HepG2 (cell line): Measurements from ENCODE around the gene DPH3. TPM values are rescaled to one million over a fixed set of nuclear protein-coding genes. Genes with fewer than 3 reads are reported as not detected.

Source experiments
- ARID2 ChIP-seq: sonication (generic); formaldehyde crosslinking; IDR thresholded peaks from 2 replicates; pipeline ENCODE4 v1.8.1; 2022; ENCODE audit warnings: mild to moderate bottlenecking, missing genetic modification reagents, borderline replicate concordance
- BRCA1 ChIP-seq: sonication (generic); formaldehyde crosslinking; IDR thresholded peaks from 2 replicates; pipeline ENCODE4 v1.4.0; 2020; ENCODE audit warnings: missing genetic modification reagents
- ISL2 ChIP-seq: sonication (generic); formaldehyde crosslinking; IDR thresholded peaks from 2 replicates; pipeline ENCODE4 v1.5.0; 2020; ENCODE audit warnings: missing genetic modification reagents
- MAF1 ChIP-seq: sonication (generic); formaldehyde crosslinking; IDR thresholded peaks from 2 replicates; pipeline ENCODE4 v1.5.0; 2020; ENCODE audit warnings: missing genetic modification reagents, borderline replicate concordance
- MIER3 ChIP-seq: IDR thresholded peaks from 2 replicates; pipeline ENCODE4 v1.6.1; 2016; ENCODE audit warnings: missing compliant biosample characterization, borderline replicate concordance
- NR2C2 ChIP-seq: sonication (generic); formaldehyde crosslinking; IDR thresholded peaks from 2 replicates; pipeline ENCODE4 v1.4.0; 2020; ENCODE audit warnings: missing genetic modification reagents, mild to moderate bottlenecking, moderate library complexity, borderline replicate concordance
- PHF8 ChIP-seq: sonication (generic); formaldehyde crosslinking; IDR thresholded peaks from 2 replicates; pipeline ENCODE4 v1.5.0; 2020; ENCODE audit warnings: missing genetic modification reagents
- ZMAT3 ChIP-seq: sonication (generic); formaldehyde crosslinking; conservative IDR thresholded peaks from 2 replicates; pipeline ENCODE4 v1.7.0; 2021; ENCODE audit warnings: missing genetic modification reagents
- ZNF225 ChIP-seq: sonication (generic); formaldehyde crosslinking; IDR thresholded peaks from 2 replicates; pipeline ENCODE4 v1.4.0; 2020; ENCODE audit warnings: mild to moderate bottlenecking, missing genetic modification reagents
- ZNF331 ChIP-seq: sonication (generic); formaldehyde crosslinking; IDR thresholded peaks from 2 replicates; pipeline ENCODE4 v1.4.0; 2020; ENCODE audit warnings: missing genetic modification reagents
- ZNF33B ChIP-seq: sonication (generic); formaldehyde crosslinking; IDR thresholded peaks from 2 replicates; pipeline ENCODE4 v1.5.1; 2020; ENCODE audit warnings: mild to moderate bottlenecking, missing genetic modification reagents
- ZNF432 ChIP-seq: sonication (generic); formaldehyde crosslinking; IDR thresholded peaks from 2 replicates; pipeline ENCODE4 v1.5.0; 2020; ENCODE audit warnings: missing genetic modification reagents, mild to moderate bottlenecking, borderline replicate concordance
- ZNF781 ChIP-seq: sonication (generic); formaldehyde crosslinking; IDR thresholded peaks from 2 replicates; pipeline ENCODE4 v1.5.1; 2020; ENCODE audit warnings: borderline replicate concordance, mild to moderate bottlenecking, missing genetic modification reagents; ENCODE audit errors: not compliant biosample characterization
- ZNF891 ChIP-seq: sonication (generic); formaldehyde crosslinking; IDR thresholded peaks from 2 replicates; pipeline ENCODE4 v1.5.0; 2020; ENCODE audit warnings: mild to moderate bottlenecking, missing genetic modification reagents
- polyA plus RNA-seq, 8 experiments: library from polyadenylated mRNA; depleted of rRNA in 3 of 8; stranded (reverse) in 7 of 8; unstranded in 1 of 8; fragments of >200 nt; fragmentation: Illumina TruSeq in 4 of 8; extraction: Trizol in 4 of 8; gene quantifications; 2 replicates each; pipeline versions ENCODE4 v1.2.1 to v1.2.3, GENCODE V29; 2011 to 2016; ENCODE audit warnings: low read depth in 4 of 8, missing spikeins in 1 of 8, mixed read lengths in 1 of 8; ENCODE audit not compliant: insufficient read depth in 1 of 8
- total RNA-seq, 5 experiments: library from RNA; depleted of rRNA; stranded (reverse); fragments of >200 nt; fragmentation: Illumina TruSeq; extraction: Trizol; gene quantifications; 2 replicates each; pipeline ENCODE4 v1.2.3, GENCODE V29; 2016; ENCODE audit warnings: low read depth in 1 of 5
- TF ChIP-seq, protein P1 (sequence below): sonication (generic); formaldehyde crosslinking; IDR thresholded peaks from 2 replicates; pipeline ENCODE4 v1.4.0; 2020; ENCODE audit warnings: mild to moderate bottlenecking, missing genetic modification reagents
- TF ChIP-seq, protein P2 (sequence below): sonication (generic); formaldehyde crosslinking; IDR thresholded peaks from 2 replicates; pipeline ENCODE4 v1.5.0; 2020; ENCODE audit warnings: mild to moderate bottlenecking, missing genetic modification reagents
- TF ChIP-seq, protein P3 (sequence below): sonication (generic); formaldehyde crosslinking; IDR thresholded peaks from 2 replicates; pipeline ENCODE4 v1.8.0; 2022; ENCODE audit warnings: low read depth, missing genetic modification reagents
- TF ChIP-seq, protein P4 (sequence below): sonication (generic); formaldehyde crosslinking; conservative IDR thresholded peaks from 2 replicates; pipeline ENCODE4 v1.4.0; 2020; ENCODE audit warnings: missing genetic modification reagents
- TF ChIP-seq, protein P5 (sequence below): sonication (generic); formaldehyde crosslinking; IDR thresholded peaks from 2 replicates; pipeline ENCODE4 v1.4.0; 2020; ENCODE audit warnings: low read depth, mild to moderate bottlenecking, missing genetic modification reagents
- TF ChIP-seq, protein P6 (sequence below): IDR thresholded peaks from 2 replicates; pipeline ENCODE4 v1.6.1; 2016; ENCODE audit warnings: control low read depth

The DPH3 gene
- total and polyA plus RNA-seq, 2 of the 13 experiments (the other 11 are each of a cell fraction or from before 2014, with no cell fraction given) = 18.3 to 21.6 TPM

DNA sequence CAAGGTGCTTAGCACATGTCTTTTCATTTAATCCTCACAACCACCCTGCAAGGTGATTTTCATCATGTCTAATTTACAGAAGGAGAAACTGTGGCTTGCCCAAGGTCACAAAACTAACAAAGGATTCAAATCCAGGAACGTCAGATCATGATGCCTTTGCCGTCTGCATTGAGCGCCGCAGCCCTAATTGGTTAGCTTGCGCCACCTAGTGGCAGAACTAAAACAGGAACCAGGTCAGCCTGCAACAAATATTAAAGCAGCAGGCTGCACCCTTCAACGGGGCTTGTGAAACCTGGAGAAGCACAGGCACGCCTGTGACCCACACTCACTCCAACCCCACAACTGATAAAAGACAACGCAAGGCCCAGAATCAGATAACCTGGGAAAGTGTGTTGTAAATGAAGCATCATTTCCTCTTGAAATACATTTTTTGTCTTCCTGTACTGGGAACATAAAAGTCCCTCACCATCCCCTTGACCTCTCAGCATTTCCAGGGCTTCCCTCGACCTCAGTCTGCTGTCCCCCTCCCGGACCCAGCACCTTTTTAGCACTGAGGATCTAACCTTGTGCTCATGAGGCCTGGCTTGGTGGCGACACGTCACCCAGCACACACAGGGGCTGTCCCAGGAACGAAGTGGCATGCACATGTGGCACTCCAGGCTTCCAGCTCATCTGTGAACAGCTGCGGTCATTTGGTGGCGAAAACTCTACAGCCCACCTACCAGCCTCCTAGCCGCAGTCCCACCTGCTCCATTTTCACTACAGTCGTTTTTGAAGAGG is 17.3 kb downstream of the DPH3 start (continued):
- TF ChIP-seq, protein P1, sequence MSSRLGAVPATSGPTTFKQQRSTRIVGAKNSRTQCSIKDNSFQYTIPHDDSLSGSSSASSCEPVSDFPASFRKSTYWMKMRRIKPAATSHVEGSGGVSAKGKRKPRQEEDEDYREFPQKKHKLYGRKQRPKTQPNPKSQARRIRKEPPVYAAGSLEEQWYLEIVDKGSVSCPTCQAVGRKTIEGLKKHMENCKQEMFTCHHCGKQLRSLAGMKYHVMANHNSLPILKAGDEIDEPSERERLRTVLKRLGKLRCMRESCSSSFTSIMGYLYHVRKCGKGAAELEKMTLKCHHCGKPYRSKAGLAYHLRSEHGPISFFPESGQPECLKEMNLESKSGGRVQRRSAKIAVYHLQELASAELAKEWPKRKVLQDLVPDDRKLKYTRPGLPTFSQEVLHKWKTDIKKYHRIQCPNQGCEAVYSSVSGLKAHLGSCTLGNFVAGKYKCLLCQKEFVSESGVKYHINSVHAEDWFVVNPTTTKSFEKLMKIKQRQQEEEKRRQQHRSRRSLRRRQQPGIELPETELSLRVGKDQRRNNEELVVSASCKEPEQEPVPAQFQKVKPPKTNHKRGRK (CRISPR knock-in tag) = no peak
- TF ChIP-seq ZMAT3 (CRISPR knock-in tag) = no peak
- TF ChIP-seq NR2C2 = no peak
- TF ChIP-seq, protein P2, sequence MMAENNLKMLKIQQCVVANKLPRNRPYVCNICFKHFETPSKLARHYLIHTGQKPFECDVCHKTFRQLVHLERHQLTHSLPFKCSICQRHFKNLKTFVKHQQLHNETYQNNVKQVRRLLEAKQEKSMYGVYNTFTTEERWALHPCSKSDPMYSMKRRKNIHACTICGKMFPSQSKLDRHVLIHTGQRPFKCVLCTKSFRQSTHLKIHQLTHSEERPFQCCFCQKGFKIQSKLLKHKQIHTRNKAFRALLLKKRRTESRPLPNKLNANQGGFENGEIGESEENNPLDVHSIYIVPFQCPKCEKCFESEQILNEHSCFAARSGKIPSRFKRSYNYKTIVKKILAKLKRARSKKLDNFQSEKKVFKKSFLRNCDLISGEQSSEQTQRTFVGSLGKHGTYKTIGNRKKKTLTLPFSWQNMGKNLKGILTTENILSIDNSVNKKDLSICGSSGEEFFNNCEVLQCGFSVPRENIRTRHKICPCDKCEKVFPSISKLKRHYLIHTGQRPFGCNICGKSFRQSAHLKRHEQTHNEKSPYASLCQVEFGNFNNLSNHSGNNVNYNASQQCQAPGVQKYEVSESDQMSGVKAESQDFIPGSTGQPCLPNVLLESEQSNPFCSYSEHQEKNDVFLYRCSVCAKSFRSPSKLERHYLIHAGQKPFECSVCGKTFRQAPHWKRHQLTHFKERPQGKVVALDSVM (CRISPR knock-in tag) = peak; percentile 15; the same call in 1 of the 2 replicates
- 0 out of 2 replicates have a peak, but pooled peaks have one; percentile 38 for TF ChIP-seq ISL2
- no peak for TF ChIP-seq ZNF33B (CRISPR knock-in tag)
- TF ChIP-seq, protein P3, sequence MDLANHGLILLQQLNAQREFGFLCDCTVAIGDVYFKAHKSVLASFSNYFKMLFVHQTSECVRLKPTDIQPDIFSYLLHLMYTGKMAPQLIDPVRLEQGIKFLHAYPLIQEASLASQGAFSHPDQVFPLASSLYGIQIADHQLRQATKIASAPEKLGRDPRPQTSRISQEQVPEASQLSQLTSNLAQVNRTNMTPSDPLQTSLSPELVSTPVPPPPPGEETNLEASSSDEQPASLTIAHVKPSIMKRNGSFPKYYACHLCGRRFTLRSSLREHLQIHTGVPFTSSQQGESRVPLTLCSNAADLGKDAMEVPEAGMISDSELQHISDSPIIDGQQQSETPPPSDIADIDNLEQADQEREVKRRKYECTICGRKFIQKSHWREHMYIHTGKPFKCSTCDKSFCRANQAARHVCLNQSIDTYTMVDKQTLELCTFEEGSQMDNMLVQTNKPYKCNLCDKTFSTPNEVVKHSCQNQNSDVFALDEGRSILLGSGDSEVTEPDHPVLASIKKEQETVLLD (CRISPR knock-in tag) = no peak
- TF ChIP-seq, protein P4, sequence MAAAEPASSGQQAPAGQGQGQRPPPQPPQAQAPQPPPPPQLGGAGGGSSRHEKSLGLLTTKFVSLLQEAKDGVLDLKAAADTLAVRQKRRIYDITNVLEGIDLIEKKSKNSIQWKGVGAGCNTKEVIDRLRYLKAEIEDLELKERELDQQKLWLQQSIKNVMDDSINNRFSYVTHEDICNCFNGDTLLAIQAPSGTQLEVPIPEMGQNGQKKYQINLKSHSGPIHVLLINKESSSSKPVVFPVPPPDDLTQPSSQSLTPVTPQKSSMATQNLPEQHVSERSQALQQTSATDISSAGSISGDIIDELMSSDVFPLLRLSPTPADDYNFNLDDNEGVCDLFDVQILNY (CRISPR knock-in tag) = no peak
- peak; percentile 50; the same call in 1 of the 2 replicates for TF ChIP-seq ARID2 (CRISPR knock-in tag)
- no peak for TF ChIP-seq ZNF225 (CRISPR knock-in tag)
- TF ChIP-seq, protein P5, sequence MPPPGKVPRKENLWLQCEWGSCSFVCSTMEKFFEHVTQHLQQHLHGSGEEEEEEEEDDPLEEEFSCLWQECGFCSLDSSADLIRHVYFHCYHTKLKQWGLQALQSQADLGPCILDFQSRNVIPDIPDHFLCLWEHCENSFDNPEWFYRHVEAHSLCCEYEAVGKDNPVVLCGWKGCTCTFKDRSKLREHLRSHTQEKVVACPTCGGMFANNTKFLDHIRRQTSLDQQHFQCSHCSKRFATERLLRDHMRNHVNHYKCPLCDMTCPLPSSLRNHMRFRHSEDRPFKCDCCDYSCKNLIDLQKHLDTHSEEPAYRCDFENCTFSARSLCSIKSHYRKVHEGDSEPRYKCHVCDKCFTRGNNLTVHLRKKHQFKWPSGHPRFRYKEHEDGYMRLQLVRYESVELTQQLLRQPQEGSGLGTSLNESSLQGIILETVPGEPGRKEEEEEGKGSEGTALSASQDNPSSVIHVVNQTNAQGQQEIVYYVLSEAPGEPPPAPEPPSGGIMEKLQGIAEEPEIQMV = no peak
- peak; percentile 66; the same call in 1 of the 2 replicates for TF ChIP-seq ZNF891 (CRISPR knock-in tag)
- no peak for TF ChIP-seq BRCA1 (CRISPR knock-in tag)
- TF ChIP-seq MAF1 (CRISPR knock-in tag) = no peak
- no peak for TF ChIP-seq ZNF432 (CRISPR knock-in tag)
- TF ChIP-seq, protein P6, sequence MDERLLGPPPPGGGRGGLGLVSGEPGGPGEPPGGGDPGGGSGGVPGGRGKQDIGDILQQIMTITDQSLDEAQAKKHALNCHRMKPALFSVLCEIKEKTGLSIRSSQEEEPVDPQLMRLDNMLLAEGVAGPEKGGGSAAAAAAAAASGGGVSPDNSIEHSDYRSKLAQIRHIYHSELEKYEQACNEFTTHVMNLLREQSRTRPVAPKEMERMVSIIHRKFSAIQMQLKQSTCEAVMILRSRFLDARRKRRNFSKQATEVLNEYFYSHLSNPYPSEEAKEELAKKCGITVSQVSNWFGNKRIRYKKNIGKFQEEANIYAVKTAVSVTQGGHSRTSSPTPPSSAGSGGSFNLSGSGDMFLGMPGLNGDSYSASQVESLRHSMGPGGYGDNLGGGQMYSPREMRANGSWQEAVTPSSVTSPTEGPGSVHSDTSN (CRISPR knock-in tag) = no peak
- 0 out of 2 replicates have a peak, but pooled peaks have one; percentile 9 for TF ChIP-seq MIER3 (CRISPR knock-in tag)
- no peak; the same call in 1 of the 2 replicates for TF ChIP-seq PHF8 (CRISPR knock-in tag)
- TF ChIP-seq ZNF331 = 0 out of 2 replicates have a peak, but pooled peaks have one; percentile 61
- TF ChIP-seq ZNF781 (CRISPR knock-in tag) = no peak
